Epidermal melanocyte (primary cell): ENCODE data around the gene COASY.

Source experiments
- DNase-seq: peaks from one replicate; pipeline ENCODE4 v3.0.0; 2011; ENCODE audit warnings: low spot score; ENCODE audit not compliant: insufficient read length

The COASY gene

DNA sequence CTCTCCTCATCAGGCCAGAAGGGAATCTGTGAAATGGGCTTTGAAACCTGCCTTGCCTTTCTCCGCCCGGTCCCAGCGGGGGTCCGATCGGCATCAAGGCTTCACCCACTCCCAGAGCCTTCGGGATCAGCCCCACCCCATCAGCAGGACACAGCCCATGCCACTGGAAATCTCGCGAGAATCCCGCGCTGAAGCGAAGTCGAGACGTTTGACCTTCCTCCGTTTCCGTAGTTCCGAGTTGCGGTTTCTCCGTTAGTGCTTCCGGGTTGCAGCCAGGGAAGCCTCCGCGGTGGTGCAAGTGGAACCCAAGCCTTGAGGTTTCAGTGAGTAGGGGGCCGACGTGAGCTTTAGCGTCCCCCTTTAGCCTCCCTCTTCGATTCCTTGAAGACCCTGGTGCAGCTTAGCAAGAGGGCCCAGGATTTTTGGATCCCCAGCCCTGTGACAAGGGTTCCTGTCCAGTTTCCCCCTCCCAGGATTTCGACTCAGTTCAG lies at the start of gene COASY:
Gene COASY (plus strand): TSS at position 252 of the 491 bp plus-strand sequence. CDS start 475 bp downstream, outside the sequence.
- DNase-seq: peak; percentile 100

GRCh38 chr17:42512246-42512645 lies 49.7 kb upstream of the COASY start:
- DNase-seq: no peak

GRCh38 chr17:42512733-42513251 lies 49.2 kb upstream of the COASY start:
- no peak for DNase-seq

DNA sequence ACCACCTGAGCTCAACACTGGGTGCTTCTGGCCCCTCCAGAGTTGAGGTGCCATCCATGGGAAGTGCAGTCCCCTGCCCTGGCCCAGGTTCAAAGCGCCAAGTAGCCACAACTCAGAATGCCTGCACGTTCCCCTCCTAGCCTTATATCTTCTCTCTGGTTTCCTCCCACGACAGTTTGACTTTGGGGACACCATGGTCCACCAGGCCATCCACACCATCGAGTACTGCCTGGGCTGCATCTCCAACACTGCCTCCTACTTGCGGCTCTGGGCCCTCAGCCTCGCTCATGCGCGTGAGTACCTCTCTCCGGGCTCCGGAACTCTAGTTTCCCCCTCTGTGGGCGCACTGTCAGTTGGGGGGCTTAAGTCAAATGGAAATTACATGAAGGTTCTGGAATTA lies 48.3 kb upstream of the COASY start:
- DNase-seq: no peak

- DNase-seq: no peak
Measured at GRCh38 chr17:42514279-42514678, 47.7 kb upstream of the COASY start.

GRCh38 chr17:42514867-42515266 lies 47.1 kb upstream of the COASY start:
- no peak for DNase-seq

DNA sequence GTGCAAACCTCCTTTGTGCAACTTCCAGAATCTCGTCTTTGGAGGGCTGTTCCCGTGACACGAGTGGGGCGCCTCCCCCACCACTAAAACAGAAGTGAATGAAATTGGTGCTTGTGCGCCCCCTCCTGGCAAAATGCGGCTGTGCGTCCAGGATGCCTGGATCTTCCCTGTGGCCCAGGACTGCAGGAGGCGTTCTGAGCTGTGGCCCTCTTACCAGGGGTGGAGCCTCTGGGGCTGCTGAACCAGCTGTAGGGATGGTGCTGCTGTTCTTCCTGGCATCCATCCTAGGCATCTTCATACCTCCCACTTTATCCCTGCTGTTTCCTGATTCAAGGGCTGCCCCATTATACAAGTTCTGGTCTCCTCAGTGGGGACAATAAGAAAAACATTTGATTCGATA lies 44.4 kb upstream of the COASY start:
- DNase-seq: peak; percentile 84

DNA sequence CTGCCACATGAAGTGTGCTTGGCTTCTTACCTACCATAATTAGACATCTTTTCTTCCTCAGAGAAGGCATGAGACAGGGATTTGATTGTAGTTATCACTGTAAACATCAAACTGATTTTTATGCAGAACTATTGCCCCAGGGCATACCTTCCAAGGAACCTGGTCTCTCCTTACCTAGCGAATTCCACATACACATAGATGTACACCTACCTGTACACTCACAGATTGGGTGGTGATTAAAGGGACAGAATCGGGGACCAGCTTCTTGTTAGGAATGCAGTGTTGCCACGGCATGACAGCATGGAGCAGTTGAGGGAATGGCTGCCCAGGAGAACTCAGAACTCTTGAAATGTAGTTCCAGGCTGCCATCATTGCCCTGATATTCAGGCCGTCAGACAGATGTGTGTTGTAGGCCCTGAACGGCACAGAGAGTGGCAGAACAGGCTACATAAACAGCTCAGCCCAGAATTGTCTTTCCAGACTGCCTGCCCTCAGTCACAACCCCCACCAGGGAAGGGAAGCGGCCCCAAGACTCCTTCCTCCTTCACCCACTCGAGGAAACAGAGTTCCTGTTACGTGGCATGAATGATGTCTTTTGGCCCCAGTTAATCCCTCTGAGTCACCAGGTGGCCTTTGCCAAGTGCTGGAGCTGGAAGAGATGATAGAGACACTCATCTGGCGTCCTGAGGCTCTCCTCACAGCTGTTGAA lies 43.7 kb upstream of the COASY start:
- DNase-seq: no peak

DNA sequence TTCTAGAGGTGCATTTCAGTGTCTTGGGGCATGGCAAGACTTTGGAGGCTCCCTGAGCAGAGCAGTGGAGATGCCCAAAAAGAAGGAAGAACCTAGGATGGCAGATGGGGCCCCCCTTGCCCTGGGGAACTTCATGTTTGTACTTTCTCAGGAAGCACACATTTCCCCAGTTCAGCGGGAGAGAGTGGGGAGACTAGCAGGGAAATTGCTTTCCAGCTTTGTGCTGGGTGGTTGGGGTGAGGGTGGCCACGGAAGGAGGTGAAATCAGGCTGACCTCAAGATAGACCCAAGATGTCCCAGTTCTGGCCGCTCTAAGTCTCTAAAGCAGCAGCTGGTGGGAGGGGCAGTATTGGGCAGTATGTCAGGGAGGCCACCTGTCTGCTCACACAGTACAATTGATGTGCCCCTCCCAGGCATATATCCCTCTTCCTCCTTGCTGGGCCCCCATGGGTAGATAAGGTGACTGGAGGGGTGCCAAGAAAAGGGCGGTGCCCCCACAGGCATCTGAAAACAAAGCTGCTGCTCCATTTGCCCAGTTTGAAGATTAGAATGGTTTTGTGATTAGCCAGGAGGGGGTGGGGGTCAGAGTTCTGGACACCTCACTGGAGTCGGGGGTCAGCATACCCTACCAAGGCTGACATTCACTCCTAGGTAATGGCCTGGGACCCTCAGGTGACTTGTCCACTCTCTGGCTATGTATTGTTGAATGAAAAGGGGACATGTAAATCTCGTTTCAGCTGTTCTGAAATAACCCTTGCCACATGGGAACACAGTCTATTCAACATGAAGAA lies 43.0 kb upstream of the COASY start:
- no peak for DNase-seq

- peak; percentile 85 for DNase-seq
Measured at GRCh38 chr17:42519546-42520491, 42.1 kb upstream of the COASY start.

DNA sequence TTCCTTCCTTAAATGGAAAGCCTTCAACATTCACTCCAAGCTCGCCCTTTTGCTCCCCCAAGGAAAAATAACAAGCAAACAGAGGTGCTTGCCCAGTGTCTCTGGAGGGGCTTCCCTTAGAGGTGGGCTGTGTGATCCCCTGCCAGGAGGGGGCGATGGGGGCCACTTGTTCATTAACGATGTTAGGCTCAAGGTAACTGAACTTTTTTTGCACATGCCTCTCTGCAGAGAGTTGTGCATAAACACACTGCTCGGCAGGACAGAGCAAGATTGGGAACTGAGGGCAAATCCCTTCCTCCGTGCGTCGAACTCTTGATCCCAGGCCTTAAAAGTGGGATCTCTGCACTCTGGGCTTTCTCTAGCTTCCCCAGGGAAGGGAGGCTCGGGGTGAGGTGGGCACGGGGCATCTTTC lies 41.4 kb upstream of the COASY start:
- no peak for DNase-seq

DNA sequence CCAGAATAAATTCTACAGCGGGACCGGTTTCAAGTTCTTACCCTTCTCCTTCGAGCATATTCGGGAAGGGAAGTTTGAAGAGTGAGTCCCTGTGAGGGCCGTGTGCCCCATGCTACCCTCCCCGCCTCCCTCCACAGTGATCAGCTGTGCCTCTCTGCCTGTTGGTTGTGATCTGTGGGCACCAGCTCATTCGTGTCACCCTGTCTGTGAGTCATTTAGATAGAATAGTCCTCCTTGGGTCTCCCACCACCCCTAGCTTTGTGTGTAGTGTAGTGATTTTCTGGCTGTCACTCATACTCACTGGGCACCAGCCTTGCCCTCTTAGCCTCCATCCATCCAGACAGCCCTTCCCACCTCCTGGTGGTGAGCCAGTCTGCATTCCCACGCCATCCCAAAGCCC lies 40.9 kb upstream of the COASY start:
- DNase-seq: no peak

DNA sequence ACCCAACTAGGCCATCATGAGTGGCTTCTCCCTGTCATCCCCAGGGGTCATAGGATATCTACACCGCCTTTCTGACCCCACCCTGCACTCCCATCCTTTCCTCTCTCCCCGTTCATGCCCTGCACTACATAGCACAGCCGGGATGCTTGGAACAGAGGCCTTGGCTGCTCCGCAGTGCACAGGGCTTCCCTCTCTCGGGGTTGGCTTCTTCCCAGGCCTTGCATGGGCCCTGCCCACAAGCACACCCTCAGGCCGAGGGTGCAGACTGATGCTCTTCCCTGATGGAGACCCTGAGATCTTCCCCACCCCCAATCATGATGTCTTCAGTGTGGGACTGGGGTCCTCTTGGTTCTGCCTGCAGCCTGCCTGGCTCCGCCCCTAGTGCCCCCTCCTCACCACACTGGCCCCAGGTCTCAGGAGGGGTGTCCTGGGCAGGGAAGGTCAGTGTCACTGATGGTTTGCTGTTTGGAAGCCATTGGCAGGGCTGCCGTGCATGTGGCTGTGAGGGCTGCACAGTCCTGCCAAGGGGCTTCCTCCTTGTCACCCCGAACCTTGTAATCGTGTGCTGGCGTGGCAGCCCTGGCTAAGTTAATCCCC lies 40.2 kb upstream of the COASY start:
- DNase-seq: no peak

GRCh38 chr17:42522263-42522790 lies 39.6 kb upstream of the COASY start:
- DNase-seq: no peak

GRCh38 chr17:42522798-42523278 lies 39.1 kb upstream of the COASY start:
- DNase-seq: no peak

DNA sequence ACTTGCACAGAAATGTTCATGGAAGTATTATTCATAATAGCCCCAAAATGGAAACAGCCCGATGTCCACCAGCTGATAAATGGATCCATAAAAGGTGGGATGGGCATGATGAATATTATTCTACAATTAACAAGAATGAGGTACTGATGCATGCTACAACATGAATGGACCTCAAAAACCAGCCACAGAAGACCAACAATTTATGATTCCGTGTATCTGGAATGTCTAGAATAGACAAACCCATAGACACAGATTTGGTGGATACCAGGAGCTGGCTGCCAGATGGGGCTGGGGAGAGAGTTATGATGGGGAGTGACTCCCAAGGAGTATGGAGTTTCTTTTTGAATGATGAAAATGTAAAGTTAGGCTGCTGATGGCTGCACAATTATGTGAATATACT lies 36.7 kb upstream of the COASY start:
- DNase-seq: no peak

- no peak for DNase-seq
Measured at GRCh38 chr17:42526031-42526444, 35.9 kb upstream of the COASY start.

DNA sequence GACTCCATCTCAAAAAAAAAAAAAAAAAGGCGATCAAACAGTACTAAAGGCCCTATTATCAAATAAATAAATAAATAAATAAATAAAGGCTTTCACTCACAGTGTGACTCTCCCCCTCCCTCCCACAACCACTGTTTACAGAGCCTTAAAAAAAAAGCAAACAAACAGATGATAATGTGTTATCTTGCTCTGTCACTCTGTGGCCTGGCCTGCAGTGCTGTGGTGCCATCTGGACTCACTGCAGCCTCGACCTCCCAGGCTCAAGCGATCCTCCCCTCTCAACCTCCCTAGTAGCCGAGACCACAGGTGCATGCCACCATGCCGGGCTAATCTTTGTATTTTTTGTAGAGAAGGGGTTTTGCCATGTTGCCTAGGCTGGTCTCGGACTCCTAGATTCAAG lies 34.0 kb upstream of the COASY start:
- DNase-seq: no peak

GRCh38 chr17:42529061-42529460 lies 32.9 kb upstream of the COASY start:
- DNase-seq: no peak

DNA sequence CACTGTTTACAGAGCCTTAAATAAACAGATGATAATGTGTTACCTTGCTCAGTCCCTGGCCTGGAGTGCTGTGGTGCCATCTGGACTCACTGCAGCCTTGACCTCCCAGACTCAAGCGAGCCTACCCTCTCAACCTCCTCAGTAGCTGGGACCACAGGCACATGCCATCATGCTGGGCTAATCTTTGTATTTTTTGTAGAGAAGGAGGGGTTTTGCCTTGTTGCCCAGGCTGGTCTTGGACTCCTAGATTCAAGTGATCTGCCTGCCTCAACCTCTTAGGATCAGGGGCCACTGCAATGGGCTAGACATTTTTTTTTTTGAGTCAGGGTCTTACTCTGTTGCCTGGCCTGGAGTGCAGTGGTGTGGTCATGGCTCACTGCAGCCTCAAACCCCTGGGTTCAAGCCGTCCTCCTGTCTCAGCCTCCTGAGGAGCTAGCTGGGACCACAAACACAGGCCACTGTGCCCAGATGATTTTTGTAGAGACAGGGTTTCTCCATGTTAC lies 30.9 kb upstream of the COASY start:
- no peak for DNase-seq
